GM21360 (cell line): ENCODE data around the gene CD74.
"Not testable (repeated sequence)": the region's sequence is repeated elsewhere in the genome, so short reads cannot be mapped to it uniquely, and the experiment has no call there.

Experiments used
- ATAC-seq: cut with Tn5 transposase; IDR thresholded peaks from one replicate; pipeline ENCODE4 v1.9.1; 2021; ENCODE audit warnings: mild to moderate bottlenecking, moderate library complexity; ENCODE audit not compliant: unreplicated experiment

CD74 gene

DNA sequence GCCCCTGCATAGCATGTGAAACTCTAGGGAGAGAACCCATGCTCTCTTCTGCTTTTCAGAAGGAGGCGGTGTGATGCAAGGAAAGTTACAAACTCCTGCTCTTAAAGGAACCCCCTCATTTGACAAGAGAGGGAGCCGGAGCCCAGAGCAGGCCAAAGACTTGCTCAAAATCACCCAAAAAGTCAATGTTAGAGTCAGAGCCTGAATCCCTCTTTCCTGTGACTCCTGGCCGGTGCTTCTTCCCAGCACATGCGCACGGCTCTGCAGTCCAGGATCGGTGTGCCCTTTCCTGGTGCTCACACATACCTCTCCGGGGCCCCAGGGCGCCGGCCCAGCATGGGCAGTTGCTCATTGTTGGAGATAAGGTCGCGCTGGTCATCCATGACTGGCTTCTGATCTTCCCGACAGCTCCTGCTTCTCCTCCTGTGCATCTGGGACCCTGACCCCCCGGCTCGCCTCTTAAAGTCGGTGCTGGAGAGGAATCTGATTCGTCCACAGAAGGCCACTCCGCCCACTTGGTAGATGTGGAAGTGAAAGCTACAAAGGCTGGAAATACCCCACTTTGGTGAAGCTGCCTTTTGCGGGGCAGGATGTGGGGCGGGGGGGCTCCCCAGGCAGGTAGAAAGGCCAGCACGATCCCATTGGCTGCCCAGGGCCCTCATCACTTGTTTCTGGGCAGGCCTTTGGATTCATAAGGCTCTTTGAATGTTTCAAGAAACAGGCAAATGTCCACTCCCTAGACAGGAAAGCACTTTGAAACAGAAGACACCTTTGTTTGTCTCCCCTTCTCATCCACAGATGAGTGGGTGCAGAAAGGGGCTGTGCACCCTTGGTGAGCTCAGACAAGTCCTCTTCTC lies at the start of gene CD74:
TSS of gene CD74 (minus strand) at position 592 of the 857 bp plus-strand sequence. CDS start at position 431, 161 bp downstream.
- peak; percentile 69 for ATAC-seq

GRCh38 chr5:150461231-150461630 lies 48.5 kb upstream of the CD74 start:
- ATAC-seq = peak; percentile 64

DNA sequence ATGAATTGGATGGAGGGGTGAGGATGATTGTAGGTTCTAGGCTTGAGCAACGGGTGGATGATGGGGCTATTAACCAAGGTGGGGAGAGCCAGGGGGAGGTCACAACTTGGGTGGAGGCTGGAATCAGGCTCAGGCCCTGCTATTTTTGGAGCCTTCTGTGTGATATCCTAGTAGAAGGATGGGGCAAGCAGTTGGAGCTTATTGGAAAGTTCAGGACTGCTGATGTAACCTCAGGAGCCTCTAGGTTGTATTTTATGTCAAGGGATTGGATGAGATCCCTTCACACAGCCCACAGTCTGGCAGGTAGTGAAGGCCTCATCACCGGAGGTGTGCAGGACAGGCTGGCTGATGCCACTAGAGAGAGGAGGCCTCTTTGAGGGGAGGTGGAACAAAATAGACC lies 48.1 kb upstream of the CD74 start:
- peak; percentile 6 for ATAC-seq

- ATAC-seq = peak; percentile 51
These were observed 46.3 kb upstream of the CD74 start for GRCh38 chr5:150458802-150459557.

DNA sequence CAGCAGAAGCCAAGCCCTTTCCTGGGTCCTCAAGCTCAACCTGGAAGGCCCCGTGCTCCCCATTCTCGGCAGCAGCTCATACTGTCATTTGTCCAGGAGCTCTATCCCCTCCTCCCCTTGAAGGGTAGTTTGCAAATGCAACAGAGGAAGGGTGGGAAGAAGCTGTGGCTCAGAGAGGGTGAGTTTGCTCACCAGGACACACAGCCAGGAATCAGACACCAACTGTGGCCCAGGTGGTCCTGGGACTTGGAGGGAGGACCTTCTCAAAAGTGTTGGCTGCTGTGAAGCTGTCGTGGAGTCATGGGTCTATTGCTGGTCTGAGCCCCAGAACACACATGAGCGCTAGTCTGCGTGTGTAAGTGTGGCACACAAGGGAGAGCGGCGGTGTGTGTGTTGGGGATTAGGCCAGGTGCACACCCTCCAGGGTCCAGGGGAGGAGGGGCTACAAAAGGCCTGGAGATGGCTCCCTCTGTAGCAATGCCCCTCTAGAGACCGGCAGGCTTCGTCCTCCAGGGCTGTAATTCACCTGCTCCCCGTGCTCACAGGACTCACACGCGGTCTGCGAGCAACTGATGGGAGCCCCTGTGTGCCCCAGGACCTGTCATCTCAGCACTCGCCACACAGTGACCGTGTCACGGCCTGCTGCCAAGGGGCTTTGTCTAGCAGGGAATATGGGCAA lies 45.0 kb upstream of the CD74 start:
- ATAC-seq = no peak

GRCh38 chr5:150457121-150457520 lies 44.4 kb upstream of the CD74 start:
- ATAC-seq = no peak

- ATAC-seq = no peak
These were observed 42.0 kb upstream of the CD74 start for GRCh38 chr5:150454492-150455229.

DNA sequence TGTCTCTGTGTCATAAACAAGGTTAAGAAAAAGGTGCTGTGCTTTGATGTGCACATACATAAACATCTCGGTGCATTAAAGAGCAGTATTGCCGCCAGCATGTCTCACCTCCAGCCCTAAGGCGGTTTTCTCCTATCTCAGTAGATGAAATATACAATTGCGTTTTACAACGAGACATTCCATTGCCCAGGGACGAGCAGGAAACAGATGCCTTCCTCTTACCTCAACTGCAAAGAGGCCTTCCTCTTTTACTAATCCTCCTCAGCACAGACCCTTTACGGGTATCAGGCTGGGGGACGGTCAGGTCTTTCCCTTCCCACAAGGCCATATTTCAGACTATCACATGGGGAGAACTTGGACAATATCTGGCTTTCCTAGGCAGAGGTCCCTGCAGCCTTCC lies 41.3 kb upstream of the CD74 start:
- ATAC-seq = not testable (repeated sequence)

- no peak for ATAC-seq
These were observed 40.2 kb upstream of the CD74 start for GRCh38 chr5:150452914-150453313.

GRCh38 chr5:150451594-150451993 lies 38.9 kb upstream of the CD74 start:
- no peak for ATAC-seq

- peak; percentile 88 for ATAC-seq
These were observed 37.0 kb upstream of the CD74 start, which contains the start of gene RPS14 for GRCh38 chr5:150449517-150450339. Gene RPS14 (minus strand): TSS chr5:150449739. CDS start chr5:150447733, 2,006 bp downstream.

- peak; percentile 24 for ATAC-seq
These were observed 36.3 kb upstream of the CD74 start for GRCh38 chr5:150448952-150449516.

GRCh38 chr5:150448334-150448733 lies 35.6 kb upstream of the CD74 start:
- ATAC-seq = no peak

- ATAC-seq = no peak
These were observed 34.5 kb upstream of the CD74 start for GRCh38 chr5:150447188-150447587.

DNA sequence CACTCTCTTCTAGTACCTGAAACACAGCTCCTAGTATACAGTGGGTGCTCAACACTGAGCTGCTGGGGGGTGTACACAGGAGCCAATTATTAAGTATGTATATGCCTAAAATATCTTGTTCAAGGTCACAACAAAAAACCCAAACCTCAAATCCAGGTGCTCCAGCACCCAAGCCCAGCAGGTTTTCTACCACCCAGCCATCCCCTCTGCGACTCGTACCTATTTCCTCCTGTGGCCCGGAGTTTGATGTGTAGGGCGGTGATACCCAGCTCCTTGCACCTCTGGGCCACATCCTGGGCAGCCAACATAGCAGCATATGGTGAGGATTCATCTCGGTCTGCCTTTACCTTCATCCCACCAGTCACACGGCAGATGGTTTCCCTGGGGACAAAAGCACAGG lies 33.9 kb upstream of the CD74 start:
- no peak for ATAC-seq

- ATAC-seq = no peak
These were observed 33.4 kb upstream of the CD74 start for GRCh38 chr5:150446088-150446487.

DNA sequence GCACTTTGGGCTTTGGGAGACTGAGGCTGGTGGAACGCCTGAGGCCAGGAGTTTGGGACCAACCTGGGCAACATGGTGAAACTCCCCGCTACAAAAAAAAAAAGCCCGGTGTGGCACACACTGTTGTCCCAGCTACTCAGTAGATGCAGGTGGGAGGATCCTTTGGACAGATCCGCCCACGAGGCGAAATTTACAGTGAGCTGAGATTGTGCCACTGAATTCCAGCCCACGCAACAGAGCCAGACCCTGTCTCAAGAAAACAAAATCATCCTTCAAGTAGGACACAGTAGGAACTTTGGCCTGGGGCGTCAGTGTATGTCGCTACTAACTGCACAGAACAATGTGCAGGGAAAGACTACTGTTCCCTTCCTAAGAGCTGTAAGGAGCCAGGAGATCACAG lies 32.1 kb upstream of the CD74 start:
- no peak for ATAC-seq

- no peak for ATAC-seq
These were observed 30.7 kb upstream of the CD74 start for GRCh38 chr5:150443242-150444075.

DNA sequence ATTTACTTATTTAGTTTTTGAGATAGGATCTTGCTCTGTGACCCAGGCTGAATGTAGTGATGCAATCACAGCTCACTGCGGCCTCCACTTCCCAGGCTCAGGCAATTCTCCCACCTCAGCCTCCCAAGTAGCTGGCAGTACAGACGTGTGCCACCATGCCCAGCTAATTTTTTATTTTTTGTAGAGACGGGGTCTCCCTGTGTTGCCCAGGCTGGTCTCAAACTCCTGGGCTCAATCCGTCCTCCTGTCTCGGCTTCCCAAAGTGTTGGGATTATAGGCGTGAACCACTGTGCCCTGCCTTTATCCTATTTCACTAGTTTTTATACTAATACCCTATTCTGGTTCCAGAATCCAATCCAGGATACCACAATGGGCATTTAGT lies 30.0 kb upstream of the CD74 start:
- ATAC-seq = no peak
